GM18505 (cell line): ENCODE data around the gene OR10G3.

ENCODE experiments used
- ATAC-seq: cut with Tn5 transposase; IDR thresholded peaks from one replicate; pipeline ENCODE4 v1.9.1; 2021; ENCODE audit not compliant: unreplicated experiment
- POLR2A ChIP-seq: IDR thresholded peaks from 4 replicates; pipeline ENCODE4 v1.6.1; 2011; ENCODE audit warnings: borderline replicate concordance; ENCODE audit not compliant: insufficient read depth, insufficient read length; ENCODE audit errors: extremely low read depth

OR10G3 gene

DNA sequence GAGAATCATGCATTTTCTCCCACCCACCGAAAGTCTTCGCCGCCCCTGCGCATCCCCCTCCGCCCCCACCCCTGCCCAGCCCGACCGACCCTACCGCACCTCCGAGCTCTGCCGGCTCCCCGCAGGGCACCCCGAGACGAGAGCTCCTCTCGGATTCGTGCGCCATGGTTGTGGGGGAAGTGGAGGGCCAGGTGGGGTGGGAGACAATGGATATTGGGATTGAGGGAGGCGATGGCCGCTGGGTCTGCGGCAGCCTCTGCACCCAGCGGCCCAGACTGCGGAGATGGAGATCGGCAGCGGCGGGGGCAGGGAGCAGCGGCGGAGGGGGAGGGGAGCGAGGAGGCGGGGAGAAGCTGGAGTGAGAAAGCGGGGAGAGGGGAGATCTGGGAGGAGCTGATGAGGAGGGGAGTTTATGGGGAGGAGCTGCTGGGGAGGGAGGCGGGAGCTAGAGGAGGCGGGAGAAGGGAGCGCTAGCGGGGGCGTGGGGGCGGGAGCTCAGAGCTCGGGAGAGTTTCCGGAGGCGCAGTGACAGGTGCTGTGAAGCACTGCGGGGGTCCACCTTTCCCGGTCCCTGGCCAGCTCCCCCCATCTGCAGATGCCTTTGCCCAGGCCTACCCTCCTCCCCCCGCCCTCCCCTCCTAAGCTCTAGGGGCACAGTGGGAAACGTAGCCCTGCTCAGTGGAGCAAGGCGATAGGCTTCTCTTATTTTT is 53.8 kb downstream of the OR10G3 start, which contains the start of gene SALL2:
SALL2 (minus strand) TSS at position 385 of the 710 bp plus-strand sequence; CDS start at position 166, 219 bp downstream.
- ATAC-seq, result peak; percentile 68
- no peak for TF ChIP-seq POLR2A

DNA sequence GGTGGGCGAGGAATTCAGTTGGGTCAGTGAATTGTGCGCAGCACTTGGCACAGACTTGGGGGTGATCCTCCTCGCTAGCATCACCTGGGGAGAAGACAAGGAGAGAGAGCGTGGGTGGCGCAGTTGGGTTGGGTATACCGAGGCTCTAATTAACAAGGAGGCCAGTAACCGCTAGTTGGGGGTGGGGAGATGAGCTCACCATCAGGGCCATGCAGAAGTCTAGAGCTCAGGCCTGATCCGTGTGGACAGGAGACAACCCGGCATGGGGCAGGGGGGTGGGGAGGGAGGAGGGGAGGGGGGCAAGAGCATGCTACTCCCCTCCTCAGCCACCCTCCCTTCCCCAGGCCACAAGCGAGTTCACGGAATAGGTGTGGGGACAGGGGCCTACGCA is 54.3 kb downstream of the OR10G3 start:
- no peak for TF ChIP-seq POLR2A
- no peak for ATAC-seq

DNA sequence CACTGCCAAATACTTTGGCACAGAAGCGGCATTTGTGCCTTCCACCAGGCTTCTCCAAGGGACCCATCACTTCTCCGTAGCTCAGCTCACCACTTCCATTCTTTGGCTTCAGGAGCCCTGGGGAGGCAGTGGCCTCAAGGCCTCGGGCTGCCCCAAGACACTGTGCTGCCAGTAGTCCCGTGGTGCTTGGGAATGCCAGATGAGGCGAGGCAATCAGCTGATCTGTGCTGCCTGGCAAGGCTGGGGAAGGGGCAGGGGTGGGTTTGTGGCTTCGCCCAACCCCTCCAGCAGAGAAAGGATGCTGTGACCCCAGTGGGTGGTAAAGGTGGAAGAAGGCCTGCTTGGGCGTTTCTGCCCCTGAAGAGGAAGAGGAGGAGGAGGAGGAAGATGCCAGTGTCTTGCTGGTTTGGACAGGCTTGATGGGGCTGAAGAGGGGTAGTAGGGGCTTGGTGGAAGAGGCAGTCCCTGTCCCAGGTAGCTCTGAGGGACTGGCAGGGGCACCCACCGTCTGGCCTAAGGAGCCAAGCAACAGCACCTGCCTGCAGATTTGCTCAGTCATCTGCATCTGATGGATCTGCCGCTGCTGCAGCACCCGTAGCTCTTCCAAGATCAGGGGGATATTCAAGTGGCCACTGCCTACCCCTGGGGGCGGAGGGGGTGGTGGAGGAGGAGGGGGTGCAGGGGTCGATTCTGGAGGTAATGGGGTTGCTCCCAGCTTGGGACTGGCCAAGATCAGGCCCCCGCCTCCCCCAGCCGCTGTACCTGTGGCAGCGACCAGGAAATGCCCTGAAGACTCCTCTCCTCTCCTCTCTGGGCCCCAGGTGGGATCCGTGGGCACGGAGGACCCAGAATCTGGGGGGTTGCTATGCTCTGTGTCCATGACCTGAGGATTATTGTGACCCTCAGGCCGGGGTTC is 55.0 kb downstream of the OR10G3 start:
- TF ChIP-seq POLR2A, result no peak
- no peak for ATAC-seq

DNA sequence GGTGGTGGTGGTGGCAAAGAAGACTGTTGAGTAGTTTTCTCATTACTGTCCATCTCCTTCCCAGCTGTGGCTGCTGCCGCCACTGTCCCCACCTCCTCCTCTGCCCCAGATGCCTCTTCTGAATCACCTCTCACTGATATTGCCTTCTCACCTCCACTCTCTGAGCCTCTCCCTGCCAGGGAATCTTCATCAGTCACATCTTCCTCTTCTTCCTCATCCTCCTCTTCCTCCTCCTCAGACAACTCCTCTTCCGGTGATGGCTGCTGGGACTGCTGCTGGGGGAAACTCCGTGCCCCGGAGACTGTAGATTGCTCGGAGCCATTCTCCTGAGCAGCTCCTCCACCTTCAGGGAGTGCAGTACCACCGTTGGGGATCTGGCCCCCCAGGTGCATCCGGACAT is 56.7 kb downstream of the OR10G3 start:
- ATAC-seq, result no peak
- no peak for TF ChIP-seq POLR2A

DNA sequence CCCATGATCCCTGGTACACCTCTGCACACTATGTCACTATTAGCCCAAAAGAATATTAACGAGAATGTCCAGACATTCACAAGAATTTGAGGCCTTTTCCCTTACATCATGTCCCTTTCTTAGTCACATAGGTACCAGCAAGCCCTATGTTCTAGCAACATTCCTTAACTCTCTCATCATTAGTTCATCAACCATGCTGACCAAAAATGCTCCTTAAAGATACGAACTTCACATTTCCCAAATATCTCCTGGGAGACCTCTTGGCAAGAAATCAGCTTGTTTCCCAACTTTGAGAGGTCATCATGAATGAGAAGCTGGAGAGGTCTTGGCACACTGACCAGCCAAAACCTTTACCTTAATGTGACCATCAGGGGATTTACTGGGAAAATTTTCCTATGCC is 58.4 kb downstream of the OR10G3 start:
- ATAC-seq, result no peak
- TF ChIP-seq POLR2A, result no peak

DNA sequence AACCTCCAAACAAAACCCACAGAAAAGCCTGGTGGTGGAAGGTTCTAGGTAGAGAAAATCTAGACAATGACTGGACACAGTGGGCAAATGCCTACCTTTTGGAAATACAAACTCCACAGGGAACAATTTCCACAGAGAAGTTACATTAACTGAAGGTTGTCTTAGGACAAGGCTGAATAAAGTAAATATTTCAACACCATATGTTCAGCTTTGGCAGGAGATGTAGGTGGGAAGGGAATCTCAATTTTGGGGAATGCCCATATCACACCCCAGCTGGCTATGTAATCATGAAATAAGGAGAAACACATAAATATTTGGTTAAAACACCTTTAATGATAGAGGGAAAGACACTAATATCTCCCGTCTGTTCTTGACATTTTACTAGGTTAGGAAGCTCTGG is 59.1 kb downstream of the OR10G3 start:
- no peak for TF ChIP-seq POLR2A
- ATAC-seq, result no peak

DNA sequence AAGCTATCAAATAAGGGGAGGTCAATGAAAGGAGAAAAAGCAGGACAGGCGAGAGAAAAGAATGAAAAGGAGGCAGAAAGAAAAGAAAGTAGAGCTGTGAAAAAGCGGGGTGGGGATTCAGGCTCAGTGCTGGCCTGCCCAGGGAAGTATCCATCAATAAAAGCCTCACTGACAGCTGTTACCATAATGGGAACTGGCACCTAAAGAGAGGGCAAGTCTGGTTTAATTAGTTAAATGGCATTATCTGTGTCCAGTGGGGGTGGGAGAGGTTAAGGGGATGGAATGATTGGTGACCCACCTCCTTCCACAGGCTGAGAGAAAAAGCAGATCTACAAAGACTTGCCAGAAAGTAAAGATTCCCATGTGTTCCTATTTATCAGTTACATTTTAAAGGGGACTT is 61.2 kb downstream of the OR10G3 start:
- no peak for ATAC-seq
- no peak for TF ChIP-seq POLR2A
